Epithelial cell of esophagus (primary cell): ENCODE measurements around the gene ENPEP.

Source experiments
- DNase-seq: peaks from one replicate; pipeline ENCODE4 v3.0.0; 2010; ENCODE audit warnings: low read depth
- H3K4me3 ChIP-seq: 2 replicates; pipeline ENCODE4 v1.5.1; 2011; ENCODE audit warnings: mild to moderate bottlenecking, low read length, control low read depth
- CTCF ChIP-seq: IDR thresholded peaks from 2 replicates; pipeline ENCODE4 v1.5.1; 2011; ENCODE audit warnings: low read depth, mild to moderate bottlenecking, low read length, control low read depth, inconsistent platforms; ENCODE audit not compliant: insufficient read depth; ENCODE audit errors: missing control alignments

The ENPEP gene

DNA sequence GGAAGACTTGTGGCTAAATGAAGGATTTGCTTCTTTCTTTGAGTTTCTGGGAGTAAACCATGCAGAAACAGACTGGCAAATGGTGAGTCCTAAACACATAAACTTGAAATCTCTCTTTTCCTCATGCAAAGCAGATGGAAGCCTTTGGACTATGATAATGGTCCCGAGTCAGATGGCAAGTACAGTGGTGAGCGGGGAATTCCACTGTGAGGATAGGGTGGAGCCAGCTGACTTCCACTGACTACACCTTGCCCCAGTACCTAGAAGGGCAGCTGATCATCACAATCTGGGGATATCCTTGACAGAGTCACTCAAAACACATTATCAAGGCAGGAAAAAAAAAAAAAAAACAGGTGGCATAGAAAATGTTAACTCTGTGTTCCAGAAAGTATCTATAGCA lies 34.3 kb downstream of the ENPEP start:
- H3K4me3 ChIP-seq = no peak overlapping the region
- no peak for TF ChIP-seq CTCF

DNA sequence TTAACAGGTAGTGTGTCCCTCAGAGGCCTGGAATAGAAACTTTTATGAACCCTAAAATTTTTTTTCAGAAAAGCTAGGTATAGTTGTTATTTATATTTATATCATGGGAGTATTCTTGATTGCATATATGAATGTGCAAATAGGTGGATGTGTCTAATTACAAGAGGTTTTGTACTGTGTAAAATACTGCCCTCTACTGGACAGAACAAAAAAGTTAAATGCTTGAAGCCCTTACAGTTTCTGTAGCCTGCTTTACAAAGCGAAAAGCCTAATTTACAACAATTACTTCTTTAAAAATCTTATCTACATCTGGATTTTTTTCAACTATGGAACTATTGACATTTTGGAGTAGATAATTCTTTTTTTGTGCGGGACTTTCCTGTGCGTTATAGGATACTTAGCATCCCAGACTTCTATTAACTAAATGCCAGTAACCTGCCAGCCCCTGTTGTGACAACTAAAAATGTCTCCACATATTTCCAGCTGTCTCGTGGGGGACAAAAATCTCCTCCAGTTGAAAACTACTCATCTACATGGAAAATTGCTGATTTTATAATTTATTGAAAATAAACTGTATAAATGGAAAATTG lies 35.1 kb downstream of the ENPEP start:
- TF ChIP-seq CTCF = peak; percentile 57
- peak; percentile 72 for DNase-seq
- no peak overlapping the region for H3K4me3 ChIP-seq

More for the DNA sequence above, 34.3 kb downstream of the ENPEP start:
- no peak for DNase-seq

- no peak for TF ChIP-seq CTCF
- no peak overlapping the region for H3K4me3 ChIP-seq
- DNase-seq = no peak
These were observed 36.9 kb downstream of the ENPEP start for GRCh38 chr4:110512901-110513300.

DNA sequence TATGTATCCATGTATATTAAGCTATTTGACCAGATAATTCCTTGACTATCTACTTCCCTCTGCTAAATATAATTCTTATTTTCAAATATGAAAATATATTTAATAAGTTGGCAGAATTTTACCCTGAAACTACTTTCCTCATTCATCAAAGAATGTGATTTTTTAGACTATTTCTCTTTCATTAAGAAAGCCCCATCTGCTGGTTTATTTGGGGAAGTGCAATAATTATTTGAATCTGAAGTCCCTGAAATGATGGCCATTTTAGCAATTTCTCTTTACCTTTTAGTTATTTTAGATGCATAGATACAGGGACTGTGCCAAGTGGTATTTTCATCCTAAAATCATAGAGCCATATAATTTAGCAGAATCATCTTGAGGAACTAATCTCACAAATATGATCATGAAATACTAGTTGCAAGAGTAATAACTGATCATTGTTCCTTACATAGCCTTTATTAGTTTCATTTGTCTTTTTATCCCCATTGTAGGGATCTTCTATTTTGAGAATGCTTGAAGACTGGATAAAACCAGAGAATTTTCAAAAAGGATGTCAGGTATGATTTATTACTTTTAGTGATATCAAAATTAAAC lies 39.0 kb downstream of the ENPEP start:
- DNase-seq = peak; percentile 37
- H3K4me3 ChIP-seq = no peak overlapping the region
- peak; percentile 55 for TF ChIP-seq CTCF

- no peak for DNase-seq
- no peak for TF ChIP-seq CTCF
- no peak overlapping the region for H3K4me3 ChIP-seq
These were observed 39.7 kb downstream of the ENPEP start for GRCh38 chr4:110515676-110516075.

DNA sequence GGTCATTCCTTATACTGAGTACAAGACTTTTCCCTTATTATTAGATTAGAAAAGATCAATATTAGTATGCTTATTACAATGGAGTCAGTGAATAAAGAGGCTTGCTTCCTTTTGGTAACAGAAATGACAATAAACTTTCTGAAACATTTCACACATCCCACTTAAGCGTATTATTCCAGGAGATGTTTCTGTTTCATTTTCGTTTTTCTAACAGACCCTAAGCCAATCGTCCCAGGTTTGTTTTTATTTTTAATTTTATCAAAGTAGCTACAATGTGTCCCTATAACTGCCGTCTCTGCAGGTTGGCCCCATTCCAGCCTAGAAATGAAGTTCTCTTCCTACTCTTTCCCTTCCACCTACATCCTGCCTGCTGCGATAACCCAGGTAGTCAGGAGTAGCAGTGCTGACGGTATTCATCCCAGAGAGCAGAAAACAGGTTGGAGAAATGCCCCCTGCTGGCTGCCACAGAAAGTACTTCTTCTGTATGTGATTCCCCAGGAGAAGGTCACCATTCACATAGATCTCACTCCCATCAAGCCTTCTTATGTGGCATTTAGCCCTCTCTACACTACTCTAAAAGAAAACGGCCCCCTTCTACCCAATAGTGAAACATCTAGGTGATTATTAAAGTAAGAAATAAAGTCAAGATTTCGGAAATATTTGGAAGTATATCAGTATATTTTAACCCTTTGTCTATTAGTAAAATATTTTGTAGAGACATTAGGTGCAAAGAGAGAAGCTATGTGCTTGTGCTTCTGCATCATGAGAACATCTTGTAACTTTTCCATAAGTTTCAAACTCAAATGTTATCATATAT lies 40.4 kb downstream of the ENPEP start:
- TF ChIP-seq CTCF = peak; percentile 89
- peak overlapping the region; percentile 40 for H3K4me3 ChIP-seq
- DNase-seq = peak; percentile 85
